Inflammatory macrophage treated with lipopolysaccharide for 4 hours (primary cell): Measurements from ENCODE around the gene FERD3L.
A peak's percentile ranks its signal among the peaks of the same experiment; 100 is the strongest.
"Not testable (repeated sequence)": the region's sequence is repeated elsewhere in the genome, so short reads cannot be mapped to it uniquely, and the experiment has no call there.

Experiments
- DNase-seq: peaks from one replicate; pipeline ENCODE4 v3.0.0-alpha.2; 2020

Gene FERD3L, protein sequence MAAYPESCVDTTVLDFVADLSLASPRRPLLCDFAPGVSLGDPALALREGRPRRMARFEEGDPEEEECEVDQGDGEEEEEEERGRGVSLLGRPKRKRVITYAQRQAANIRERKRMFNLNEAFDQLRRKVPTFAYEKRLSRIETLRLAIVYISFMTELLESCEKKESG

DNA sequence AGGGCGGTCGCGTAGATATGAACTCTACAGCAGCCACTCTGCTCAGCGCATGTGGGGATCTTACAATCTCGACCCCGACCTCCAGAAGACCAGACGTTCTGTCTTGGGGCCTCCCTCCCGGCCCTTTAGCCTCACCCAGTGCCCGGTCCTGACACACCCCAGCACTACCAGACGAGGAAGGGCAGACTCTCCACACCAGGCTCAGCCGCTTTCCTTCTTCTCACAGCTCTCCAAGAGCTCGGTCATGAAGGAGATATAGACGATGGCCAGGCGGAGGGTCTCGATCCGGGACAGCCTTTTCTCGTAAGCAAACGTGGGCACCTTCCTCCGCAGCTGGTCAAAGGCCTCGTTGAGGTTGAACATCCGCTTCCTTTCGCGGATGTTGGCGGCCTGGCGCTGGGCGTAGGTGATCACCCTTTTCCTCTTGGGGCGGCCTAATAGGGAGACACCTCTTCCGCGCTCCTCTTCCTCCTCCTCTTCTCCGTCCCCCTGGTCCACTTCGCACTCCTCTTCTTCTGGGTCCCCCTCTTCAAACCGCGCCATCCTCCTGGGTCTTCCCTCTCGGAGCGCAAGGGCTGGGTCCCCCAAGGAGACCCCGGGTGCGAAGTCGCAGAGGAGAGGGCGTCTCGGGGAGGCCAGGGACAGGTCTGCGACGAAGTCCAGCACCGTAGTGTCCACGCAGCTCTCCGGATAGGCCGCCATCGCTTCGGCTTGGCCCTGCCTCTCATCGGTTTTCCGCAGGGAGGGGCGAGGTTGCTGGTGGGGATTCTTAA, at the start of gene FERD3L:
FERD3L (minus strand) TSS at position 761 of the 773 bp plus-strand sequence; CDS start at position 702, 59 bp downstream.
- DNase-seq = no peak

DNA sequence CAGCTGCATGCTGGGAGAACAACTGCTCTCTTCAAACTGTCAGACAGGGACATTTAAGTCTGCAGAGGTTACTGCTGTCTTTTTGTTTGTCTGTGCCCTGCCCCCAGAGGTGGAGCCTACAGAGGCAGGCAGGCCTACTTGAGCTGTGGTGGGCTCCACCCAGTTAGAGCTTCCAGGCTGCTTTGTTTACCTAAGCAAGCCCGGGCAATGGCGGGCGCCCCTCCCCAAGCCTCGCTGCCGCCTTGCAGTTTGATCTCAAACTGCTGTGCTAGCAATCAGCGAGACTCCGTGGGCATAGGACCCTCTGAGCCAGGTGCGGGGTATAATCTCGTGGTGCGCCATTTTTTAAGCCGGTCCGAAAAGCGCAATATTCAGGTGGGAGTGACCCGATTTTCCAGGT, 49.2 kb upstream of the FERD3L start:
- DNase-seq = not testable (repeated sequence)

DNA sequence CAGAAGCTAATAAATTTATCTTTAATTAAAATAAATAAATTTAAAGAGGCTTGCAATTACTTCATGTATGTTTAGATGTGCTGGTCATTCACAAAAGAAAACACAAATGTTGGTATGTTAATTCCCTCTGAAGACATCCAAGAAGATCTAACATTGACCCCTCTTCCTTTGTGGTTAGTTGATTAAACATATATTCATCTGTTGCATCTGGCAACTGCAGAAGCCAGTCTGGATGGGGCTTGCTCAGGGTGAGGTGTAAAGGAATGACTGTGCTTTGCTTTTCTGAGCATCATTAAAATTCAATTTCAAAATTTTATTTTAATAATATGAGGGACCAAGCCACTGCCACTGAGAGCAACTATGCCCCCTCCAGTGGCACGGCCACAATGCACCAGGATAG, 36.4 kb upstream of the FERD3L start:
- no peak for DNase-seq

DNA sequence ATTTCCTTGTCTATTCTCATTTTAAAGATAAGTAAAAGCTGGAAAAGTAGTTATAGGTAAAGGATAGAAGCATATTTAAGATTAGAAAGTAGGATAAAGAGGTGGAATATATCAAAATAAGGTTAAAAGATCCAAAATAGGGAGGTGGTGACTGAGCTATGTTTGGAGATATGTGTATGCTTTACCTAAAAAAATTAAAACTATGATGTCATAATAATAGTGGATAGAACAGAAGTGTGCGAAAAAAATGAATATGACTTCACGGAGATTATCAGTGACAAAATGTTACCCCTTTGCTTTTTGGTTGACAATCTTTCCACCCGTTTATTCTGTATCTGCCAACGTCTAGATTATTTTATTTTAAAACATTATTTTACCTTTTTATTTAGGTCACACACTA, 33.4 kb upstream of the FERD3L start:
- DNase-seq = no peak

DNA sequence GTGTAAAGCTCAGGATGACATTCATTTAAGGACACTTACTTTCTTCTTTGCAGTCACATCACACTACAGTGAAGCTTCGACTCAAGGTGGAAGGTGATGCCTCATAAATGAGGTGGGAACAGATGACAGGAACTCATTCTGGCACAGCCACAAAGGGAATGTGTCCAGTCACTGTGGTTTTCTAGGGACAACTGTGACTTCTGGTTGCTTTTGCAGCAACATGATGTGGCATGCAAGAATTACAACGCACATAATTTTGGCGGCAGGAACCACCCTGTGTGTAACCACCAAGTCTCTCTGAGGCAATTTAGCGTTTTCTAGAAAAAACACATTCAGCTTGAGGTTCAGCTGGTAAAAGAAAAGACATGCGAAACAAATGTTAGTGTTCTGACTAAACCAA, 32.0 kb upstream of the FERD3L start:
- DNase-seq = no peak

DNA sequence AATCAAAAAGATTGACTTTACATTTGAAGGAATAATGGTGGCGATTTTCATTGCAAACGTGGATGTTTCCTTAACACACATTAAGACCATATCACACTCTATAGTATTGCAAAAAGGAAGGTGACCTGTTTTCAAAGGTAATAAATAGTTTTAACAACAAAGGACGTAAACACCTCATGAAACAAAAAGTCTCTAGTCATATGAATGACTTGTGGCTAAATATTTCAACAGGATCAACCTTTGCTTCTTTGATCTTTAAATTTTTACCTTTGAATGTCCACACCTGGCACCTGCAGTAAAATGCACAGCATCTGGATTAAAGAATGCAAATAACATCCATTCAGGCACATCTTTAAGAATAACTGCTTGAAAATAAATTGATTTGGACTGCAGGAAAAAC, 30.0 kb upstream of the FERD3L start:
- DNase-seq = no peak

DNA sequence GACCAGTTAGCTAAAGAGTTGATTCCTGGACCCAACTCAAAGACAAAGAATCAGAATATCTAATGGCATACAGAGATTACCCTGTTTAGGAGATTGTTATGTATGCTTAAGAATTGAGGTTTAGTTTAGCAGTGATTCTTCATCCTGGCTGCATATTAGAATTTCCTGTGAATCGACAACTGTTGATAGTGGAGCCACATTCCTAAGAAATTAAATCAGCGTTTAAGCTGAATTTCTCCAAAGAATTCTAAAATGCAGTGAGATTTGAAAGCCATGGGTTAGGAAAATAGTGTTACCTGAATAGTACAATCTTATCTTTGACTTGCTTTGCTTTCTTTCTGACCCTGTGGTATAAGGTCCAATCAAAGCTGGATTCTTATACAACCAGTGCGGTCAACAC, 16.4 kb upstream of the FERD3L start:
- no peak for DNase-seq

DNA sequence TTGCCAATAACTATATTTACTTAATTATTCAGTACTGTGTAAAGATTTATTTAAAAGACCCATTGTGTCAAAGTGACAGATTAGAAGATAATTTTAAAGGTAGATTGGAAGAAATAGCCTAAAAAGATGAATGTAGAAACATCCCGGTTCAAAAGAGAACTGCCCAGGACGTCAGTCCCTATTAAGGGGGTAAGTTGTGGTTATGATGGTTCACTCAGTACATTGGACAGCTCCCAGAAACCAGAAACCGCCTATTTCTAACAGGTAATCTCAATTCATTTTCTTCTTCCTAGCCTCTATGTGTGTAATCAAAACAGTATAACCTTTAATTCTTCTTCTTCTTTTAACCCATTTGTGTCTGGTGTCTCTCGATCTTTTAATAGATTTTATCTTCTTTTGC, 1.5 kb upstream of the FERD3L start:
- no peak for DNase-seq

DNA sequence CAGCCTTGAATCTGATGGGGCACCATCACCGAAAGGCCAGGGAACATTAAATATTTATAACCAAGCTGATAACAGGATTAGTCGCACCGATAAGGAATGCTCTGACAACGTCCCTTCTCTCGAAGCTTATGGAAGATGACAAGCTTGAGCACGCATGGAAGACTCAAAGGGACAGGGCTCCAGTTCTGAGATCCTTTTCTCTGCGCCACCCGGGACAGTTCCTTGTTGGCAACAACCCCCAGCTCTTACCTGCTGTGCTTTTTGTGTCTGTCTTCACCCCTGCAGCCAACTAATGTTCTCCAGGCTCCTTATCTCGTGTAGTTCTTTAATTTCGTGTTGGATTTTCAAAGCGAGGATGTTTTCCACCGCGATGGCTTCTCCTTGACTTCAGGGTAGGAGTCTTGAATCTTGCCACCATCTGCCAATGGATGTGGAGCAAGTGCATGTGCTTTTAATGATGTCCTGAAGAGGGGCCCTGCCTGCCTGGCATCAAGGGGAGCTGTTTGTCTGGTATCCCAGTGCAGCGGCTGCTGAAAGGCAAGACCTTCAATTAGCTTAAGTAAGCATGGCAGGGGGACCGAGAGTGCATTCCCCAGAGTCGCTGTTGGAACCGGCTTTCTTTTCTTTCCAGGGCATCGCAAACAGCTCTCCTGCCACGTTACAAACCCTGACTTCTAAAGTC, 354 bp upstream of the FERD3L start:
- no peak for DNase-seq

DNA sequence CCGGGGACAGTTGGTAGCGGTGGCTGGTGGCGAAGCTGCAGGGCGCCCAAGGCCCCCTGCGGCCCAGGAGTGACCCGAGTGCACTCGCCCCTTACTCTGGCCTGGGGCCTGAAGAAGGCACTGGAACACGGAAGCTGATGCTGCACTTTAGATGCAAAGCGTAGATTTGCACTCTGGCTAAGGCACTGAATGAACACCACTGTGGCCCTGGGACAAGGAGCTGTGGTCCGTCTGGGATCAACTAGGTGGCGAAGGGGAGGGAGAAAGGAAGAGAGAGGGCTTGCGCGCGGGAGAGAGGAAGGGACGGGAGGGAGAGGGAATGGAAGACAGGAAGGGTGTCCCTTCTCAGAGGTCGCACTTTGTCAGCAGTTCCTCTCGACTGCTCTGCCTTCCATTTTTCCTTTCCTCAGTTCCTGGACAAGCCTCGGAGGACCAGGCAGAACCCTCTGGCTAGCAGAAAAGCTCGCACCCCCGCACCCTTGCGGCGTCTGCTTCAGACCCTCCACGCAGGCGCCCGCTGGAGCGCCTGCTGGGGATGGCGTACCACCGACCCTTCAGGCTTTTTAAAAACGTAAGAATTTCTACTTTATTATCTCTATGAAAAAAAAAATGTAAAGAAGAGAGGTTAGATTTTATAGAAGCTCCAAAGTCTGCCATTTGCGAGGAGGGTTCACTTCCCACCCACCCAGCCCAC, 1.2 kb downstream of the FERD3L start:
- DNase-seq = no peak

DNA sequence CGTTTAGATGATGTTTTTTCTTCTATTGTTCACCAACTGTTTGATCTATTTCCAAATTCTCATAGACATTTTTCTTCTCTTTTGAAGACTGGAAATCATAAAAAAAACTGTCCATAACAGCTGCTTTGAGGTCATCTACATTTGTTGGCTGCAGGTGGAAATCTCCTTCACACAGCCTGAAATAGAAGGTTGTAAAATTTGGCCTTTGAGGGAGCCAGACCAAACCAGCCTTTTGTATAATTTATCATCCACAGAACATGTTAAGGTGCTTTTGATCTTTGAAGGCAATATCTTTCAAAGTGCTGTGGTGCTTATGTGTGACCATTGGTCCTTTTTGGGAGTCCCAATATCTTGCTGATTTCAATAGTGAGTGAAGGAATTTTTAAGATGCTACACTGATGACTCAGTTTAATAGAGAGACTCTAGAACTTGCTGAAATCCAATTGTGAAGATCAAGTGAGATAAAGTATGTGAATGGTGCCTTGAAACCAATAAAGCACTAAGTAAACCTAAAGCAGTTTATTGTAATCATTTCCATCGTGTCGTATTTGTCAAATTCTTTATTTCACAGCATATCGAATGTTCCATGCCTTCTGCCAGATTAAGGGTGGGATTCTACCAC, 5.4 kb downstream of the FERD3L start:
- DNase-seq = no peak

DNA sequence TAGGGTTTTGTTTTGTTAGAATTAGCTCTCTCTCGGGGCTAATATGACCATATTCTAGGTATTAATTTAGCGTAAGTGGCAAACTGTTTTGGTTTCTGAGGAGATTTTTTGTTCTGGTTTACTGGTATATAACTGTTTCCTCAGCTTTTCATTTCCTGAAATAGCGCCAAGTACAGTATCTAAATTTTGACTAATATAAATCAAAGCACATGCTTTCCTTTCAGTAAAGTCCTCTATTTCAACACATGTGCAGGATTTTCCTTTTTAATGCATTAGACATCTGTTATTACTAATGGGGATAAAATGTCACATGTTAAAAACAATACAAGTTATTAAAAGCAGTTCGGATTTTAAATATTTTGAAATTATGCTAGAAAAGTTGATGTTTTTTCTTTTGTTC, 11.3 kb downstream of the FERD3L start:
- no peak for DNase-seq

DNA sequence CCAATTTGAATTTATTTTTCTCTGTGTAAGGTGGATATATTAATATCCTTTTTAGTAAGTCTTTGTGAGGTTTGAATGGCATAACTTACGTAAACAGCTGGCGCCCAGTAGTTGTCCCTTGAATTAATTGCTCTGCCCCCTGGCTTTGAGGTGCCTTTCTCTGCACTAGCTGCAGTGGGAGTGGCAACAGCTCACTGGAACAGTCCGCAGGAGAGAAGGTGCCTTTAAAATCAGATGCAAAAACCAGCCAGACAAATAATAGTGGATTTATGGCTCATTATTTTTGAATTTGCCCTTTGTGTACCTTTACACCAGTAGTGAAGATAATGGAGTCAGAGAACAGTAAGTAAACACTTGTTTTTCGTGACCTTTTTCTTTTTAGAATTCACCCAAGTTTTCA, 11.8 kb downstream of the FERD3L start:
- DNase-seq = no peak

DNA sequence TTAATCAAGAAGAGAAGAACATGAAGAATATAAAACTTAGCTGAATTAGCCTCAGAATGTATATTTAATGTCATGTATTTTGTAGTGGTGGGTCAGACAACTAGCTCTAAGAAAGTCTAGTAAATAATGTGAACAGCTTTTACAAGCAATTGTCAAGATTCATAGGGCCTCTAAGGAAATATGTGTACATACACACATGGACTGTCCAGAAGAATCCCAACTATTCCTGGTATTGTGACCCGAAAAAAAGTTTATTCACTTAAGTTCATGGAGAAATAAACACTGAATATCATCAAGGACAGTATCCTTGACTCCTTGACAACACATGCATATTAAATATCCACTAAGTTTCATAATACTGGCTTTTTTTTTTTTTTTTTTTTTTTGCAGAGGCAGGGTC, 16.4 kb downstream of the FERD3L start:
- DNase-seq = no peak

DNA sequence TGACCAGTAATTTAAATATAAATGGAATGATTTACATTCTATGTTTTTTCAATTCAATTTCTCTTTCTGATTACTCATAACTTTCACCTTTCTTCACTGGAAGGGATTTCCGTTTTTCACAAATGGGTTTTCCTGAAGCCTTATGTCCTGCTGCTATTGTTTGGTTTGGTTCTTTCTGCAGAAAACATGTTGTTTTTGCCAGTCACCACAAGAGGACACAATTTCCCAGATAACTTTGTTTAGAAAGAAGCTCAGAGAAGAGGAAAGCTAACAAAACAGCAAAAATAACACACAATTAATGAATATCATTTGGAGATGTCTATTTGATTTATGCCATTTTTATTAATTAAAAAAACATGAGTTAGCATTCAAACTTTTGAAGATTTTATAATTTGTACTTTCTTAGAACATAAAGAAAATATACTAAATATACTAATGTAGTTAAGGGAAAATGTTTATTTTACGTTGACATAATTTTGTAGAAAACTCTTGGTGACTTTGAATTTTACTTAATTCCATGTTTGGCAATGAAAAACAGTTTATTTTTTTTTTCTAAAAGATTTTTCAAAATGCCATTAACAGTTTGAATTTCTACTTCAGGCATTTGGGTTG, 23.1 kb downstream of the FERD3L start:
- peak; percentile 45 for DNase-seq

DNA sequence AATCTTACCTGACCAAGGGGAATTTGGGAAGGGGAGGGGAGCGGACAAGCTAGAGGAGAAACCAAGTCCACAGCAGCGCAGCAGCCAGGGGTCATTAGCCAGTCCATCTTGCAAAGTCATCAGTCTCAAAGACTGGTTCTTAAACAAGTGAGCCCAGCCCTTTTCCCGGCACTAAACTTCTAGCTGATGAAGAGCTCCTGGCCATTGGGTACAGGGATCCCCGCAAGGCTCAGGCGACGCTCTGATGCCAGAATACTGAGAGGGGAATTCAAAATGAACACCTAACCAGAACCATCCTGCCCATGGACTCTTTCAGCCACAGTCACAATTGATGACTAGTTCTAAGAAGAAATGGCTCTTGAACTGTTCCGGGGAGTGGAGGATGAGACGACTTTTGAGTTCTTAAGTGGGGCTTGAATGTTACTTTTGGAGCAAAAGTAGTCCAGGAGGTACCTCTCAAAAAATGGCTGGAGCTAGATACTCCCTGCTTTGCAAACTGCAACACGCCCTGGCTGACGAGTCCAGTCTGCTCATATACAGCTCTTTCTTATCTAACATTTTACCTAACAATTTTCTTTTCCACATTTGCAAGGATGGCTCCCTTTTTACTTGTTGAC, 25.2 kb downstream of the FERD3L start:
- DNase-seq = no peak

DNA sequence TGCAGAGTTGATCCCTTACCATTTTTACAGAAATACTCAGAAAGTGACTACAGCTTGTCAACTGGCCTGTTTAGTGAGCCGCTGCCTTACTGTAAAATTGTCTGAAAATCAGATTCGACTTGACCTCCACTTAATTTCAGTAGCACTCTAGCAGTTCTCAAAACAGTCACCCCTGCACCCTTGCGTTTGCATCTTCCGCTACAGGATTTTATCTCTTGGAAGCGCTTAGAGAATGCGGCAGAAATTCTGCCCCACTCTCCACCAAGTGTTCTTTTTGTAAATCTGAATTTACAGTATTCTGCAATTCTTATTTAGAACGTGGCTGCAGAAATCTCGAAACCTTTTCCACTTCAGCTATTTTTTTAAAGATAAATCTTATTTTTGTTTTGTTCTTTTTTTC, 25.8 kb downstream of the FERD3L start:
- no peak for DNase-seq

DNA sequence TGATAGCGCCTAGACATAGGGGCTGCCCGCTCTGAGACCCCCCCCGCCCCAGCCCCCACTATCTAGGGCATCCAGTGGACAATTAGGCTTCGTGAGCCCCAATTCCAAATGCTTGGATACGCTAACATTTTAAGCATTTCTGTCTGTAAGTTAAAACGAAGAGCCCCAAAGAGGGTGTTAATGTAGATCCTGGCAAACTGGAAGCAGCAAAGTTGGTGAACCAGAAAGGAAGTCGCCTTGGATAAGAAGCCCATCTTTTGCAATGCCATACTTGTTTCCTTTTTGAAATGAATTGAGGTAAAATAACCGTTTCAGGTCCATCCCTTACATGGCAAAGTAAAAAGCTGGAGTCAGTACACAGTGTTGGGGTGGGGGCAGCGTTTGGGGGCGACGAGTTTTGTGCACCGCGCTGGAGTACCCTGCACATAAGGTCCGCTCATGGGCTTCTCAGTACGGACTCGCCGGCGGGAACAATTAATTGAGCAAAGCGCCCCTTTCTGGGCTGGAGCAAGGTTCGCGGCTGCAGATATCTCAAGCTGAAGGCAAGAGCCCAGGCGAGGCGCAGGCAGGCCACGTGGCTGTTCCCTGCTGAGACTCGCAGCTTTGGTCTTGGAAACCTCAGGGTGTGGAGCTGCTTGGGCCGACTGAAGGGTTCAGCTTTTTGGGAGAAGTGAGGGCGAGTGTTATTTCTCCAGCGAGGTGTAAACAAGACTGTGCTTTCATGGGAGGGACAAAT, 26.4 kb downstream of the FERD3L start:
- DNase-seq = no peak

DNA sequence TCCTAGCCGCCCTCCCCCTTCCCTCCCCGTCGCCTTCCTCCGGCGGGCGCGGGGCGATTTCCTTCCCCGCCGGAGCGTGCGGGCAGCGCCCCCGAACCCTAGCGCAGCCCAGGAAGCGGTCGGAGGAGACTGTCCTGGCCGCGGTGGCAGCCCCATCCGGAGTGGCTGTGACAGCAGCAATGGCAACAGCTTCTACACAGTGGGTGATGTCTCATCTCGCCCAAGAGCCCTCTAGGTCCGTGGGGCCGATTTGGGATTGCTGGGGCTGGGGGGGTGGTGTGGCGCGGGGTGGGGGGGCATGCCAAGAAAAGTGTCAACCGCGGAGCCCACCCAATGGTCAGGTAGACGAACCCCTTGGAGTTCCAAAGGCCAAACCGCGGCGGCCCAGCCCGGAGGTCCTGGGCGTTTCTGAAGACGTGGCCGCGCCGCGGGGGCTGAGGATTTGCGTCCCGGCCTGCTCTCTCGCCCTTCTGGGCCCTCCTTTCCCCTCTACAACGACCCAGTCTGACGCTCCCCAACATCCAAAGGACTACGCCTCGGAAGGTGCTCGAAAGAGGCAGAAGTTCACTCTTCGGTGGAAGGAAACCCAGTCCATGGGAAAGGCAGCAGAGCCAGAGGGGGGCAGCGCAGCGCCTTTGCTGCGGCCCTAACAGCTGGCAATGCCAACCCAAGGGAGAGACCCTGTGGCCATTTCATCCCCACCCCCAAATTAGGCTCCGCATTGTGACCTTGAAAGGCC, 27.2 kb downstream of the FERD3L start:
- DNase-seq = no peak

DNA sequence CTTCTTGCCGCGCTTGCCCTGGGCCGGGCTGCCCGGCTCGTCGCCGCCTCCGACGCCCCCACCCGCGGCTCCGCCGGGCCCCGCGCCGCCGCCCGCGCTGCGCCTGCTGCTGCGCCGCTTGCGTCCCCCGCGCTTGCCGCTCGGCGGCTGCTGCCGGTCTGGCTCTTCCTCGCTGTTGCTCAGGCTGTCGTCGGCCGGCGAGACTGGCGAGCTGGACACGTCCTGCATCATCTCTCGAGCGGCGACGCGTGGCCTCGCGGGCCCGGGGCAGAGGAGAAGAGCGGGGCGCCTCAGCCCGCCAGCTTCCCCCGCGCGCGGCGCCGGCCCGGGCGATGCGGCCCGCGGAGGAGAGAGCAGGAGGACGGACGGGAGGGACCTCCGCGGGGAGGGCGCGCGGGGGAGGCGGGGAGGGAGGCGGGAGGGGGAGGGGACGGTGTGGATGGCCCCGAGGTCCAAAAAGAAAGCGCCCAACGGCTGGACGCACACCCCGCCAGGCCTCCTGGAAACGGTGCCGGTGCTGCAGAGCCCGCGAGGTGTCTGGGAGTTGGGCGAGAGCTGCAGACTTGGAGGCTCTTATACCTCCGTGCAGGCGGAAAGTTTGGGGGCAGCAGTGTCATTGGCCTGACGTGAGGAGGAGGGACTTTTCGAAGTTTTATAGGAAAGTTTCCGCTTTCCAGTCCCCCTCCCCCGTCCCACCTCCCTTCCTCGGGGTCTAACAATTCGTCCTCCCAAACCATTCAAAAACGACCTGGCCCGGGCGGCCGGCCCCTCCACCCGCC, 27.9 kb downstream of the FERD3L start, which contains the start of gene TWIST1:
TWIST1 (minus strand) TSS at position 546 of the 779 bp plus-strand sequence; CDS start at position 231, 315 bp downstream.
- peak; percentile 27 for DNase-seq
